HG03060 (cell line): ENCODE results near the gene MMD.
"Not testable (repeated sequence)": the region's sequence is repeated elsewhere in the genome, so short reads cannot be mapped to it uniquely, and the experiment has no call there.

ENCODE experiments used
- ATAC-seq: cut with Tn5 transposase; IDR thresholded peaks from one replicate; pipeline ENCODE4 v1.9.1; 2021; ENCODE audit warnings: low read depth, moderate number of reproducible peaks; ENCODE audit not compliant: unreplicated experiment

The MMD gene, protein sequence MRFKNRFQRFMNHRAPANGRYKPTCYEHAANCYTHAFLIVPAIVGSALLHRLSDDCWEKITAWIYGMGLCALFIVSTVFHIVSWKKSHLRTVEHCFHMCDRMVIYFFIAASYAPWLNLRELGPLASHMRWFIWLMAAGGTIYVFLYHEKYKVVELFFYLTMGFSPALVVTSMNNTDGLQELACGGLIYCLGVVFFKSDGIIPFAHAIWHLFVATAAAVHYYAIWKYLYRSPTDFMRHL

GRCh38 chr17:55421179-55421934 is at the start of gene MMD:
TSS of gene MMD (minus strand) at chr17:55421835. CDS start at chr17:55421695, 140 bp downstream.
- ATAC-seq: no peak

DNA sequence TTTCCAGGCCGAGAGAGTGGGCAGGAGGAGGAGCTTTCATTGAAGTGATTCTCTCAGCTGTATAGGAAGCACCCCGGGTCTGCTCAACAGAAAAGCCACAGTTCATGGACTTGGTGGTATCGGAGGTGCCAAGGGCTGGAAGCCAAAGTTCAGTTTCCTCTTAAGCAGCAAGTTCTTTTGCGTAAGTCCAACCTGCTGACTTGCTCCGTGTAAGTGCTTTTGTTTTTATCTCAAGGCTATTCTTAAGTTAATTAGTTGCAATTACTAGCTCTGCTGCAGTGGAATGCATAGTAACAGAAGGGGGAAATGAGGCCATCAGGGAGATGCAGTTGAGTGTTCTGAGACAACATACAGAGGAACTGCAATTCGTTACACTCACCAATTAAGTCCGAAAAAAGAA is 45.0 kb upstream of the MMD start:
- no peak for ATAC-seq

- not testable (repeated sequence) for ATAC-seq
Observed at GRCh38 chr17:55465771-55466170, 44.1 kb upstream of the MMD start.

DNA sequence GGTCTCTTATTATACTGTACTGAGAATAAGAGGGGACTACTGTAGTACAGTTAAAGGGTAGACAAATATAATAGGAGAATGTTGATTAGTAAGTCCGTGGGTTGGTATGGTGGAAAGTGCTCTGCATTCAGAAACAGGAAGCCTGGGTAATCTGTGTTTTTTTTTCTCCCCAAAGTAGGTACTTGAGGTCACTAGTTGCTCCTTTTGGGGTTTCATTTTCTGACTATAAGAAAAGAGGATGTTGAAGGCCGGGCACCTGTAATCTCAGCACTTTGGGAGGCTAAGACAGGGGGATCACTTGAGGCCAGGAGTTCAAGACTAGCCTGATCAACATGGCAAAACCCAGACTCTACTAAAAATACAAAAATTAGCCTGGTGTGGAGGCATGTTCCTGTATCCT is 42.0 kb upstream of the MMD start:
- ATAC-seq: peak; percentile 59

- ATAC-seq: no peak
Observed at GRCh38 chr17:55462711-55463110, 41.1 kb upstream of the MMD start.

DNA sequence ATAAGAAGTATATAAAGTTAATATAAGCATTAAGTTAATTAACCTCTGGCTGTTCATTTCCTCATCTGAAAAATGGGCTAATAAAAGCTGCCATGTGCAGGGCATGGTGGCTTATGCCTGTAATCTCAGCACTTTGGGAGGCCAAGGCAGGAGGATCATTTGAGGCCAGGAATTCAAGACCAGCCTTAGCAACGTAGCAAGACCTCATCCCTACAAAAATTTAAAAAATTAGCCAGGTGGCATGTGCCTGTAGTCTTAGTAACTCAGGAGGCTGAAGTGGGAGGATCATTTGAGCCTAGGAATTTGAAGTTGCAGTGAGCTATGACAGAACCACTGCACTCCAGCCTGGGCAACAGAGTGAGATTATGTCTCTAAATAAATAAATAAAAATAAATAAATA is 40.6 kb upstream of the MMD start:
- ATAC-seq: no peak

DNA sequence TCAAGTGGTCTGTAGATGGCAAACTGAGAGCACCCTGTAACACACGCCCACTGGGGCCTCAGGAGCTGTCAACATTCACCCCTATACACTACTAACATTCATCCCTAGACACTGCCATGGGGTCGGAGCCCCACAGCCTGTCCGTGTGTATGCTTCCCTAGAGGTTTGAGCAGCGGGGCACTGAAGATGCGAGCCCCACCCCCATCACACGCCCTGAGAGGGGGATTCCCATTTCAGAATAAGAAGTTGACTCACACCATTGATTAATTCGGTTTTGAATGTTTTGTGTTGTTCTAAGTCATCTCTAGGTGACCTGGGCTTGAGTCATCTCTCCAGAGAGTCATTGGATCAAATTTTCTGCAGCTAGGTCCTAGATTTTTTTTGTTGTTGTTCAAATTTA is 37.3 kb upstream of the MMD start:
- ATAC-seq: no peak

DNA sequence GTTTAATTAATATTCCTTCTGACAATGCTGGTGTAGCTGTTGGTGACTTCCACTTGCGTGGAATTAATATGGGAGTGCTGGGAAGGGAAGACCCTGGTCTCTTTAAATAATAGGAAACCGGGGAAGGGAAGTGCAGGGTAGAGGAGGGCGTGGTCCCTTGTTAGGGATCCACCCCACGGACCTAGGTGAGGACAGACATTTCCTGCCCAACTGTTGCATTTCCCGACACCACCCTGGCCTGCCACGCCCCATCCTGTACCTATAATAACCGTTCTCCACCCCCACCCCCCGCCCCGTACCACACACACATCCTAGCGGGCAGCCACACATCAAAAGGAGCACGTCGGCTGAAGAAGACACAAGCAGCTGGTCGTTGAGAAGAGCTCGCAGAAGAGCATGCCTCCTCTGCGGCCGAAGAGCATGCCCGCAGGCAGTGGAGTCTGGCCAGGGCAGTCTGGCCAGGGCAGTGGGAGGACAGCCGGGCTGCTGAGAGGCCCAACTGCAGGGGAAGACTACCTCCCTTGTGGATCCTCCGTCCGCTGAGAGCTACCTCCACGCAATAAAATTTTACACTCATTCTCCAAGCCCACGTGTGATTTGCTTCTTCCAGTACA is 36.8 kb upstream of the MMD start:
- no peak for ATAC-seq

GRCh38 chr17:55456307-55457240 is 34.9 kb upstream of the MMD start:
- no peak for ATAC-seq

DNA sequence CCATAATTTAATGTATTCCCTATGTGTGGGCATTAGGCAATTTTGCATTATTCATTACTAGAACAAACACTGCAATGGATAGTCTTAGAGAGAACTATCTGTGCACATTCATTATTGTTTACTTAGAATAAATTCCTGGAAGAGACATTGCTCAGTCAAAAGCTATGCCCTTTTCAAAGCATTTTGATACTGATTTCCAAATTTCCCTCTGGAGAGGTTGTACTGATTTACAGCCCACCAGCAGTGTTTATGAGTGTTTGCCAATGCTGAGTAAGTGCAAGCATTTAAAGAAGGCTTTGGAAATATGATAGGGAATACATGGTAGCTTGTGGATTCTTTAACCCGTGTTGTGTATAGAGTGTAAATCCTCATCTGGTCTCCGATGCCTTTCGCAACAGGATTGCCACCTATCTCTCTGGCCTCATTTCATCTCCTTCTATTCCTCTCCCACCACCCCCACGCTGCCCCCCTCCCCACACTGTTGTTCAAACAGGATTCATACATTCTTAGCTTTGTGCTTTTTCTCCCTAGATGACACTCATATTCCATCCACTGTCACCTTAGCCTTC is 33.4 kb upstream of the MMD start:
- no peak for ATAC-seq

GRCh38 chr17:55453839-55454557 is 32.4 kb upstream of the MMD start:
- ATAC-seq: no peak

DNA sequence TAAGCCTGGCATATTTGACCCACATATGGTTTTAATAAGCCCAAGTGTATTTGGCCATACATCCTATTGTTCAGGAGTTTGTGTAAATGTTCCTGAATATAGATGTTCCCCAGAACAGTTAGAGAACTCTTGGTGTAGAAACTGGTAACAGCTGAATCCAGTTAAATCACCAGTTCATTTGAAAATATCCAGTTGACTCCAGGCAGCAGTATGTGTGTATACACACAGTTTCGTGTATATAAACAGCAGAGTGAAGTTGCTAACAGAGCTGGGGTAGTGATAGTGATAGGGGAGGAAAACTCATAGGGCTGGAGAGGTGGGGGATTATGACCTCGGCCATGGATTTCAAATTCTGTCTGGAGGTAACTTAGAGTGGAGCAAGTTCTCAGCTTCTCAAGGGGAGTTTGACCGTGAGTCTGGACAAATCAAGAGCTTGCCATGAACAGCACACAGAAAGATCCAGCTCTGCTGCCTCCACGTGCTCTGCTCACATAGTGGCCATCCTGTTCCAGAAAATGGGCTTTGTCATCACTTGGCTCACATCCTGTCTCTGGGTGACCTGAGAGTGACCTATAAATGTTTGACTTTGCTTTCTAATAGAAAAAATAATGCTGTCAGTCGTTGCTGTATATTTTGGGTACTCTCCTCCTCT is 30.6 kb upstream of the MMD start:
- no peak for ATAC-seq

DNA sequence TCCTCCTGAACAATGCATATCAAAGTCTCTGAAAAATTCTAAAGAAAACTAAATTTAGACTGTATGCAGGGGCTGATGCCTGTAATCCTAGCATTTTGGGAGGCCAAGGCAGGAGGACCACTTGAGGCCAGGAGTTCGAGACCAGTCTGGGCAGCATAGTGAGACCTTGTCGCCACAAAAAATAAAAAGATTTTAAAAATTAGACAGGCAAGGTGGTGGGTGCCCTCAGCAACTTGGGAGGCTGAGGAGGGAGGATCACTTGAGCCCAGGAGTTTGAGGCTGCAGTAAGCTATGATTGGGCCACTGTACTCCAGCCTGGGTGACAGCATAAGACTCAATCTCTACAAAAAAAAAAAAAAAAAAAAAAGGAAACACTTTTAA is 30.1 kb upstream of the MMD start:
- ATAC-seq: no peak

- no peak for ATAC-seq
Observed at GRCh38 chr17:55451203-55451641, 29.6 kb upstream of the MMD start.

DNA sequence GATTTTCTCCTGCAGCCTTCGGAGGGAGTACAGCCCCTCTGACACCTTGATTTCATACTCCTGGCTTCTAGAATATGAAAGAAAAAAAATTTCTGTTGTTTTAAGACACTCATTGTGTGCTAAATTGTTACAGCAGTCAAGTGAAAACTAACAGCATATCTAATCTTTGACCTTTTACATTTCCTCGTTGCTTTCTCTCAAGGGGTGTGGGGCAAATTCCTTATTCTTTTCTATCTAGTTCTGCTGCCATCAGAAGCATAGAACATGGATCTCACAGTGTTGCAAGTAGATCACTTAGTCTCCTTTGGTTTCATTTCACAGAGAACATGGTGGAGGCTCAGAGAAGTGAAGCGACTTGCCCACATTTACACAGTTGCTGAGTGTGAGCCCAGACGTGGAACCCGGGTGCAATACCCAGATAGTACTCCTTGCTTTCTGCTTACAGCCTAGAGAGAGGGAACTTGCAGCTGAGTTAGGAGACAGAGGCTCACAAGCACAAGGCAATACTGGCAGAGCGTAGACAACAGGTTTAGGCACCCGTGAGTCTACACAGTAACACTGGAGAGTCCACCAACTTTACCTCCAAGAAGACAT is 28.7 kb upstream of the MMD start:
- no peak for ATAC-seq

DNA sequence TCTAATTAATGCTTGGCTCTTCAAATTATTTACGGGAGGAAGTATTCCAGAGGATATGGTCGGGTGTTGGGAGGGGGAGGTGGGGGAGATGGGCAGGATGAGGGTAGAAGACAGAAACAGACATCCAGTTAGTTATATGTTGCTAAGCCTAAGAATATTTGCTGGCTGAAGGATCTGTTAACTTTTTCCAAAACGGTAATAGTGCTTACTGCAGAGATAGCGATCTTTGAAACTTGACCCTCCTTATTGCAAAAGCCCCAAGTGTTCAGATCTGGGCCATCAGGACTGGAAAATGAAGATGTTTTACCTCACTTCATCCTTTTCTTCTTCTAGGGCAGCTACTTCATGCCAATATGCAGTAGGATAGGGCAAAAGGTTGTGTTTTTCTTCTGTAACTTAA is 27.0 kb upstream of the MMD start:
- ATAC-seq: no peak

DNA sequence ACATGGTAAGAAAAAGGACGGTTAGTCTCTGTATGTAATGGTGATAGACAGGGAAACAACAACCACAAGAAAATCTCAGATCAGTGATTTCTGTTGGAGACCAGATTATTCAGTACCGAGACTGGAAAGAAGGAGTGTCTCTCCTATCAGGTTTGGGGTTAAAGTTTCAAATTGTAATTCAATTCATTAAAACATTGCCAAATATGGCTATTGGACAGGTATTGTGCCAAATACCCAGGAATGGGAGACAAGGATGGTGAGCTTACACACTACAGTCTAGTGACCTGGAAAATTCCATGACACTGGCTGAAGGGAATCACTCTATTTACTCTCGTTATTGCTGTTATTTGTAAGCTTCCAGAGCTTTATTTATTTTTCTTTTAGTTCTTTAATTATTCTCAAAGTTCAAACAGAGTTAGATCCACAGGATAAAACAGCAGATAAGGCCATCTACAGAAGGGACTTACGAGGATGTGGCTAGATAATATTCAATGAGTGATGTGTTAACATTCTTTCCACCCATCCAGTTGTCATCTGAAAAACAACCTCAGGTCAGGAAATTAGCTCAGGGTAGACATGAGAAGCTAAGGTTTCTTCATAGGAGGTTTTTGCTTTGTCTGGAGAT is 25.1 kb upstream of the MMD start:
- ATAC-seq: no peak

- ATAC-seq: not testable (repeated sequence)
Observed at GRCh38 chr17:55446004-55446403, 24.4 kb upstream of the MMD start.
